NB4 (cell line): ENCODE results near the gene BOD1L2.

ENCODE experiments used
- DNase-seq: peaks from one replicate; pipeline ENCODE4 v3.0.0; 2010; ENCODE audit warnings: low read depth
- H3K4me3 ChIP-seq: one replicate; pipeline ENCODE4 v1.5.1; 2011; ENCODE audit warnings: mild to moderate bottlenecking, low read depth, low read length, moderate library complexity
- CTCF ChIP-seq: IDR thresholded peaks from one replicate; pipeline ENCODE4 v1.5.1; 2012; ENCODE audit warnings: low read depth, low read length
- MAX ChIP-seq: IDR thresholded peaks from 2 replicates; pipeline ENCODE4 v1.6.1; 2011; ENCODE audit warnings: low read depth, low read length
- MYC ChIP-seq: IDR thresholded peaks from 2 replicates; pipeline ENCODE4 v1.6.1; 2011; ENCODE audit warnings: low read depth, low read length
- POLR2A ChIP-seq: IDR thresholded peaks from 2 replicates; pipeline ENCODE4 v1.6.1; 2011; ENCODE audit warnings: mild to moderate bottlenecking; ENCODE audit not compliant: insufficient read length; ENCODE audit errors: extremely low read depth

BOD1L2 gene

GRCh38 chr18:57146956-57147636 is at the start of gene BOD1L2:
BOD1L2 (plus strand) TSS chr18:57147087; CDS start chr18:57147313, 226 bp downstream.
- no peak within 1 kb of the TSS for H3K4me3 ChIP-seq
- DNase-seq, result no peak
- TF ChIP-seq CTCF, result no peak
- TF ChIP-seq MAX, result no peak
- TF ChIP-seq POLR2A, result no peak
- no peak for TF ChIP-seq MYC

GRCh38 chr18:57107140-57107832 is 39.6 kb upstream of the BOD1L2 start:
- TF ChIP-seq POLR2A (no peak), MYC (no peak), CTCF (no peak), MAX (no peak)
- DNase-seq, result peak; percentile 40

GRCh38 chr18:57110290-57110689 is 36.6 kb upstream of the BOD1L2 start:
- TF ChIP-seq CTCF, result no peak
- TF ChIP-seq MYC, result no peak
- TF ChIP-seq POLR2A, result no peak
- TF ChIP-seq MAX, result no peak
- DNase-seq, result peak; percentile 17
- no peak overlapping the region for H3K4me3 ChIP-seq

More at GRCh38 chr18:57107140-57107832, 39.6 kb upstream of the BOD1L2 start:
- H3K4me3 ChIP-seq, result no peak overlapping the region

GRCh38 chr18:57113799-57114420 is 33.0 kb upstream of the BOD1L2 start:
- no peak for DNase-seq
- TF ChIP-seq MYC (no peak), MAX (no peak), POLR2A (no peak), CTCF (no peak)
- no peak overlapping the region for H3K4me3 ChIP-seq

- H3K4me3 ChIP-seq, result no peak overlapping the region
- TF ChIP-seq MAX (no peak), POLR2A (no peak), MYC (no peak), CTCF (no peak)
- no peak for DNase-seq
Observed at GRCh38 chr18:57116598-57117132, 30.2 kb upstream of the BOD1L2 start.
